Heart right ventricle (tissue), 16 donors: ENCODE results near the gene ADGRD1. TPM values are rescaled to one million over a fixed set of nuclear protein-coding genes. Genes with fewer than 3 reads are reported as not detected.

Experiments used
- ATAC-seq, 8 donors: fragments of 200-7000 bp; cut with Tn5 transposase; one replicate each; pipeline ENCODE4 v1.9.1; 2020; ENCODE audit warnings: mild to moderate bottlenecking in 8 of 8, moderate library complexity in 8 of 8, moderate number of reproducible peaks in 1 of 8
- DNase-seq, 2 donors: peaks; one replicate each; pipeline ENCODE4 v3.0.0-alpha.2; 2020
- H3K27ac ChIP-seq, 10 donors: fragments of 200-600 bp; sonication (generic) in 2 of 10; one replicate each; pipeline versions ENCODE4 v1.5.0 to v1.8.0; 2020 to 2022; ENCODE audit warnings: mild to moderate bottlenecking in 3 of 10
- H3K27me3 ChIP-seq, 7 donors: fragments of 200-600 bp; one replicate each; pipeline ENCODE4 v1.8.0; 2021 to 2022; ENCODE audit warnings: mild to moderate bottlenecking in 2 of 7
- H3K36me3 ChIP-seq, 9 donors: fragments of 200-600 bp; sonication (generic) in 1 of 9; one replicate each; pipeline versions ENCODE4 v1.5.0 to v1.8.0; 2020 to 2022; ENCODE audit warnings: mild to moderate bottlenecking in 2 of 9
- H3K4me1 ChIP-seq, 9 donors: fragments of 200-600 bp; sonication (generic) in 1 of 9; one replicate each; pipeline versions ENCODE4 v1.5.0 to v1.8.0; 2020 to 2022; ENCODE audit warnings: mild to moderate bottlenecking in 4 of 9
- H3K4me3 ChIP-seq, 10 donors: fragments of 200-600 bp; sonication (generic) in 2 of 10; one replicate each; pipeline versions ENCODE4 v1.5.0 to v1.8.0; 2020 to 2022; ENCODE audit warnings: mild to moderate bottlenecking in 7 of 10, moderate library complexity in 2 of 10
- H3K9me3 ChIP-seq, 11 donors: fragments of 200-600 bp in 10 of 11; sonication (generic) in 2 of 11; one replicate each; pipeline versions ENCODE4 v1.5.0 to v1.8.0; 2013 to 2022; ENCODE audit warnings: mild to moderate bottlenecking in 2 of 11, control low read depth in 1 of 11, moderate library complexity in 1 of 11
- CTCF ChIP-seq, 9 donors: fragments of 200-600 bp; sonication (generic) in 2 of 9; IDR thresholded peaks; one replicate each; pipeline versions ENCODE4 v1.5.0 to v1.8.0; 2021 to 2022; ENCODE audit warnings: antibody characterized with exemption in 9 of 9, mild to moderate bottlenecking in 5 of 9, moderate library complexity in 1 of 9
- WGBS, 2 donors: extraction: QIAGEN DNeasy Blood & Tissue Kit; methylation state at CpG; one replicate each; pipeline ENCODE4 v1.1.7; 2013; ENCODE audit warnings: inconsistent platforms in 1 of 2; 5-methylcytosine and 5-hydroxymethylcytosine counted together
- intact Hi-C, 10 donors: fragments of 100-400 bp; cut with DNase I; formaldehyde crosslinking; loops; one replicate each; pipeline versions ENCODE4 v1.11.1 to v1.14.2; 2022
- polyA plus RNA-seq, 2 donors: library from polyadenylated mRNA; stranded (reverse); fragments of 200-250 nt; gene quantifications; one replicate each; pipeline ENCODE4 v1.2.3, GENCODE V29; 2013
- total RNA-seq, 10 donors: library from RNA; stranded (reverse); fragmentation: NEBNext Ultra II Directional in 3 of 10; extraction: Animal tissue kit (Norgen Biotek cat#: 25700) in 3 of 10; gene quantifications; one replicate each; pipeline versions ENCODE4 v1.2.1 to v1.2.4, GENCODE V29; 2021 to 2023
- donor health status: Arrhythmogenic right ventricular cardiomyopathy.
- donor health status: ischemic (EF 13 %, LVEDD 7.1; RV severe dilation, severe dysfunction).
- donor health status: healthy with polysubstance abuse.
- donor health status: DM: no; HTN: yes; CAD: no.
- donor health status: DM: no; HTN: no; CAD: no.
- donor health status: ischemic (EF 25% LVEDD 6.9; RV normal size, moderate dysfunction).
- donor health status: ischemic (EF 25% LVEDD 5.7; RV mildly dilated, moderate dysfunction).
- donor health status: healthy.
- donor health status: DM: yes; HTN: yes; CAD: no.
- donor health status: Ischemic cardiomyopathy.
- donor health status: ischemic (EF 35%, LVEDD 5.7; RV mildly dilated, moderate dysfunction).
- donor health status: nonischemic (EF 11% LVEDD 7.7; RV severe dilation, severe dysfunction).
- donor health status: DM: yes; HTN: yes; CAD: no.
- donor health status: PGD.
- donor health status: ischemic (EF 29% LVEDD 5.4; RV normal size, mild dysfunction).
- donor health status: nonischemic (EF 23%, LVEDD 6.1; RV moderate dilation, normal function).

Gene ADGRD1
- total and polyA plus RNA-seq, 12 donors: 16.8 to 157 (median 69.7) TPM

GRCh38 chr12:131082290-131083194 lies 128.8 kb downstream of the ADGRD1 start:
- peaks cover 0 to 13% (median 0%) of the 10 kb centered on the region in 11 donors for H3K9me3 ChIP-seq
- intact Hi-C loops: no loop called here
- H3K27me3 ChIP-seq: no peaks in the 10 kb centered on the region
- DNase-seq: no peak
- 85 to 94% methylated on average over 23 of the region's 23 CpGs for WGBS, 2 donors
- TF ChIP-seq CTCF (IDR thresholded peaks at IDR 0.05): no peak
- peaks cover 0 to 9% (median 0%) of the 10 kb centered on the region in 9 donors for H3K4me1 ChIP-seq
- ATAC-seq: no peak
- H3K36me3 ChIP-seq: peaks cover 0 to 45% (median 3%) of the 10 kb centered on the region in 9 donors
- no peak overlapping the region for H3K27ac ChIP-seq
- H3K4me3 ChIP-seq: no peak overlapping the region

- Histone ChIP-seq H3K4me1 (peaks cover 0 to 12% (median 0%) of the 10 kb centered on the region in 9 donors), H3K27me3 (no peaks in the 10 kb centered on the region), H3K27ac (peak overlapping the region in 2 of 10 donors; percentile 8 to 14), H3K9me3 (peaks cover 0 to 13% (median 0%) of the 10 kb centered on the region in 11 donors), H3K36me3 (peaks cover 0 to 37% (median 3%) of the 10 kb centered on the region in 9 donors), H3K4me3 (no peak overlapping the region)
- WGBS, 2 donors: 91 to 92% methylated on average over 28 of the region's 28 CpGs
- TF ChIP-seq CTCF (IDR thresholded peaks at IDR 0.05): no peak
- DNase-seq (peak in 1 of 2 donors; percentile 5), ATAC-seq (peak in 1 of 8 donors; percentile 22)
- intact Hi-C loops: no loop called here
Measured at GRCh38 chr12:131084341-131085011, 130.8 kb downstream of the ADGRD1 start.

- ATAC-seq (peak in 7 of 8 donors; percentile 43 to 81 (median 56)), DNase-seq (peak in 1 of 2 donors; percentile 23)
- Histone ChIP-seq H3K4me3 (no peak overlapping the region), H3K4me1 (peaks cover 0 to 20% (median 2%) of the 10 kb centered on the region in 9 donors), H3K27ac (peak overlapping the region in 3 of 10 donors; percentile 8 to 16 (median 14)), H3K36me3 (peaks cover 0 to 40% (median 3%) of the 10 kb centered on the region in 9 donors), H3K9me3 (peaks cover 0 to 9% (median 0%) of the 10 kb centered on the region in 11 donors), H3K27me3 (no peaks in the 10 kb centered on the region)
- no peak for TF ChIP-seq CTCF (IDR thresholded peaks at IDR 0.05)
- intact Hi-C loops: no loop called here
- 67 to 73% methylated on average over 22 of the region's 22 CpGs for WGBS, 2 donors
Measured at GRCh38 chr12:131085125-131085815, 131.6 kb downstream of the ADGRD1 start.
